ENCODE data around the gene BICRA. TPM values are rescaled to one million over a fixed set of nuclear protein-coding genes. Genes with fewer than 3 reads are reported as not detected.
"Not testable (repeated sequence)": the region's sequence is repeated elsewhere in the genome, so short reads cannot be mapped to it uniquely, and the experiment has no call there.

Gene BICRA
- total RNA-seq, 1 experiment from 2014 or later: 14.4 TPM

- POLR2A ChIA-PET (ENCODE audit: unreplicated experiment): interaction anchor here (0.5 to 0.9 kb wide), 6 partner anchors 13 to 438 kb away, joined by 3 to 7 read pairs (median 5); no protein-coding TSS in a partner anchor
- H2AFZ ChIP-seq: no peak overlapping the region
- no peaks in the 10 kb centered on the region for H4K20me1 ChIP-seq (ENCODE audit: insufficient read depth)
- CTCF ChIA-PET: interaction anchor here (0.6 kb wide), 2 partner anchors 225 to 1151 kb away, joined by 3 to 4 read pairs; no protein-coding TSS in a partner anchor
- no peaks in the 10 kb centered on the region for H3K36me3 ChIP-seq (ENCODE audit: low read depth)
- TSS peak; percentile 38 for BruUV-seq (replicated peaks)
- H3K4me1 ChIP-seq (replicated peaks; ENCODE audit: insufficient read depth): peaks cover 82% of the 10 kb centered on the region
- H3K4me2 ChIP-seq: peak overlapping the region; percentile 84
- H3K4me3 ChIP-seq: peak overlapping the region; percentile 35
- peaks cover 80% of the 10 kb centered on the region for H3F3A ChIP-seq (ENCODE audit: insufficient read depth, low read depth)
- H3K79me2 ChIP-seq (ENCODE audit: low read depth): peaks cover 60% of the 10 kb centered on the region
- peak; percentile 68 to 92 for DNase-seq
- TF ChIP-seq CTCF (conservative IDR thresholded peaks at IDR 0.05): 0 out of 2 replicates have a peak, but pooled peaks have one; percentile 14
- TF ChIP-seq EZH2 (IDR thresholded peaks at IDR 0.05; ENCODE audit: low read depth): no peak
- no peaks in the 10 kb centered on the region for H3K9me2 ChIP-seq (ENCODE audit: insufficient read depth)
- H3K27me3 ChIP-seq (ENCODE audit: insufficient read depth, low read depth): no peaks in the 10 kb centered on the region
- H3K9me3 ChIP-seq (ENCODE audit: insufficient read depth, low read depth): no peaks in the 10 kb centered on the region
- peak overlapping the region; percentile 99 for H3K27ac ChIP-seq
- intact Hi-C loops (cut with micrococcal nuclease; ENCODE audit: unreplicated experiment): loop anchor here (1.0 kb wide), 3 partner anchors 16 to 149 kb away; partner anchors contain the start of gene NAPA
Observed at GRCh38 chr19:47663911-47664771, 55.2 kb downstream of the BICRA start.

GRCh38 chr19:47668556-47668955 is 59.6 kb downstream of the BICRA start:
- ChIA-PET POLR2A (ENCODE audit: unreplicated experiment) (interaction anchor here (0.7 kb wide), 1 partner anchor 20 kb away, joined by 4 read pairs; no protein-coding TSS in a partner anchor), CTCF (interaction anchor here (0.6 to 0.7 kb wide), 2 partner anchors 37 to 610 kb away, joined by 3 to 4 read pairs; no protein-coding TSS in a partner anchor)
- H3K4me1 ChIP-seq (replicated peaks; ENCODE audit: insufficient read depth): peaks cover 44% of the 10 kb centered on the region
- peaks cover 51% of the 10 kb centered on the region for H3K79me2 ChIP-seq (ENCODE audit: low read depth)
- H3K27me3 ChIP-seq (ENCODE audit: insufficient read depth, low read depth); H2AFZ ChIP-seq; H3K9me3 ChIP-seq (ENCODE audit: insufficient read depth, low read depth); H3K27ac ChIP-seq; DNase-seq; H3K4me3 ChIP-seq; H3K9me2 ChIP-seq (ENCODE audit: insufficient read depth); intact Hi-C loops (cut with micrococcal nuclease; ENCODE audit: unreplicated experiment); H3K36me3 ChIP-seq (ENCODE audit: low read depth); BruUV-seq (replicated peaks); H4K20me1 ChIP-seq (ENCODE audit: insufficient read depth); H3K4me2 ChIP-seq: not testable (repeated sequence)
- peaks cover 43% of the 10 kb centered on the region for H3F3A ChIP-seq (ENCODE audit: insufficient read depth, low read depth)

- no peaks in the 10 kb centered on the region for H3K9me2 ChIP-seq (ENCODE audit: insufficient read depth)
- no TSS peak for BruUV-seq (replicated peaks)
- H2AFZ ChIP-seq: no peak overlapping the region
- no peaks in the 10 kb centered on the region for H3K27me3 ChIP-seq (ENCODE audit: insufficient read depth, low read depth)
- intact Hi-C loops (cut with micrococcal nuclease; ENCODE audit: unreplicated experiment): no loop called here
- H3K27ac ChIP-seq: no peak overlapping the region
- DNase-seq: no peak
- ChIA-PET CTCF (no interaction called here), POLR2A (ENCODE audit: unreplicated experiment) (no interaction called here)
- peaks cover 22% of the 10 kb centered on the region; the same call in 1 of the 2 replicates for H3F3A ChIP-seq (ENCODE audit: insufficient read depth, low read depth)
- TF ChIP-seq CTCF (conservative IDR thresholded peaks at IDR 0.05) (no peak), EZH2 (IDR thresholded peaks at IDR 0.05; ENCODE audit: low read depth) (no peak)
- no peaks in the 10 kb centered on the region for H4K20me1 ChIP-seq (ENCODE audit: insufficient read depth)
- no peak overlapping the region for H3K4me3 ChIP-seq
- H3K4me1 ChIP-seq (replicated peaks; ENCODE audit: insufficient read depth): peaks cover 22% of the 10 kb centered on the region
- H3K9me3 ChIP-seq (ENCODE audit: insufficient read depth, low read depth): no peaks in the 10 kb centered on the region
- H3K4me2 ChIP-seq: no peak overlapping the region
- peaks cover 8% of the 10 kb centered on the region for H3K36me3 ChIP-seq (ENCODE audit: low read depth)
- peaks cover 42% of the 10 kb centered on the region for H3K79me2 ChIP-seq (ENCODE audit: low read depth)
Observed at GRCh38 chr19:47670736-47671135, 61.8 kb downstream of the BICRA start.
